Sigmoid colon (tissue), 4 donors: ENCODE results near the gene CST9.

Experiments used
- EP300 ChIP-seq, 4 donors: sonication (generic); formaldehyde crosslinking; IDR thresholded peaks; one replicate each; pipeline ENCODE4 v1.6.1; 2017; ENCODE audit warnings: antibody characterized with exemption in 4 of 4
- POLR2A ChIP-seq, 2 donors: fragments of 450-650 bp; IDR thresholded peaks; one replicate each; pipeline ENCODE4 v1.6.1; 2016; ENCODE audit warnings: antibody characterized with exemption in 2 of 2, mild to moderate bottlenecking in 2 of 2, moderate library complexity in 2 of 2
- POLR2AphosphoS5 ChIP-seq, 4 donors: sonication (generic); formaldehyde crosslinking; IDR thresholded peaks; one replicate each; pipeline ENCODE4 v1.6.1; 2017; ENCODE audit warnings: antibody characterized with exemption in 4 of 4
- TF ChIP-seq, protein P1 (sequence below), 4 experiments: fragments of 450-650 bp in 3 of 4; fragments of 200-600 bp in 1 of 4; IDR thresholded peaks; one replicate each; pipeline ENCODE4 v1.5.1; 2016 to 2019; ENCODE audit warnings: antibody characterized with exemption in 4 of 4, mild to moderate bottlenecking in 3 of 4, moderate library complexity in 2 of 4

DNA sequence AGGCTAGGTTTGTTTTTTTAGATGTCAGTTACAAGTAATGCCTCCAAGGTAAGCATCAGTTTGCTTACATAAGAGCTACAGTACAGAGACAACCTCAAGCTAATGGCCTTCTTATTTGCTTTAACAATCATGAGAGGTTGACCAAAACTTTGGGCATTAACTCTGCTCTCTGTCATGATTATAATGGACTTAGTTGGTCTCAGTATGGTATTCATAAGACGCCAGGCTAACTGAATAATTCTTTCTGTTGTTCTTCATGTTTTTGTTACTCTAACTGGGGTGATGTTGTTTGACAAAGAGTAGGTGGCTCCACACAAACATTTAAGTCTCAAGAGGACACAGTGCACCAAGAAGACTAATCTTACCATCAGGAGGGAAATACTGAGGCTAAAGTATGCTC lies 9.8 kb downstream of the CST9 start:
- TF ChIP-seq, protein P1, sequence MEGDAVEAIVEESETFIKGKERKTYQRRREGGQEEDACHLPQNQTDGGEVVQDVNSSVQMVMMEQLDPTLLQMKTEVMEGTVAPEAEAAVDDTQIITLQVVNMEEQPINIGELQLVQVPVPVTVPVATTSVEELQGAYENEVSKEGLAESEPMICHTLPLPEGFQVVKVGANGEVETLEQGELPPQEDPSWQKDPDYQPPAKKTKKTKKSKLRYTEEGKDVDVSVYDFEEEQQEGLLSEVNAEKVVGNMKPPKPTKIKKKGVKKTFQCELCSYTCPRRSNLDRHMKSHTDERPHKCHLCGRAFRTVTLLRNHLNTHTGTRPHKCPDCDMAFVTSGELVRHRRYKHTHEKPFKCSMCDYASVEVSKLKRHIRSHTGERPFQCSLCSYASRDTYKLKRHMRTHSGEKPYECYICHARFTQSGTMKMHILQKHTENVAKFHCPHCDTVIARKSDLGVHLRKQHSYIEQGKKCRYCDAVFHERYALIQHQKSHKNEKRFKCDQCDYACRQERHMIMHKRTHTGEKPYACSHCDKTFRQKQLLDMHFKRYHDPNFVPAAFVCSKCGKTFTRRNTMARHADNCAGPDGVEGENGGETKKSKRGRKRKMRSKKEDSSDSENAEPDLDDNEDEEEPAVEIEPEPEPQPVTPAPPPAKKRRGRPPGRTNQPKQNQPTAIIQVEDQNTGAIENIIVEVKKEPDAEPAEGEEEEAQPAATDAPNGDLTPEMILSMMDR (IDR thresholded peaks at IDR 0.05), result no peak
- TF ChIP-seq POLR2AphosphoS5 (IDR thresholded peaks at IDR 0.05), result no peak
- no peak for TF ChIP-seq POLR2A (IDR thresholded peaks at IDR 0.05)
- no peak for TF ChIP-seq EP300 (IDR thresholded peaks at IDR 0.05)
